Neuronal stem cell (in vitro differentiated cells): ENCODE data around the gene AKR1C2. TPM values are rescaled to one million over a fixed set of nuclear protein-coding genes. Genes with fewer than 3 reads are reported as not detected.
"Not testable (repeated sequence)": the region's sequence is repeated elsewhere in the genome, so short reads cannot be mapped to it uniquely, and the experiment has no call there.

Experiments used
- DNase-seq: peaks from one replicate; pipeline ENCODE4 v3.0.0-alpha.2; 2013; ENCODE audit warnings: low spot score
- H2AFZ ChIP-seq: one replicate; pipeline ENCODE4 v1.6.1; 2013; ENCODE audit warnings: mild to moderate bottlenecking, low read length, inconsistent platforms
- H2AK5ac ChIP-seq: 2 replicates; pipeline ENCODE4 v1.6.1; 2013; ENCODE audit warnings: low read depth, mild to moderate bottlenecking, inconsistent platforms, low read length, moderate library complexity, mixed read lengths
- H2BK120ac ChIP-seq: 2 replicates; pipeline ENCODE4 v1.6.1; 2013; ENCODE audit warnings: low read depth, mild to moderate bottlenecking, inconsistent platforms, low read length, moderate library complexity, mixed read lengths
- H2BK12ac ChIP-seq: one replicate; pipeline ENCODE4 v1.6.1; 2013; ENCODE audit warnings: low read length, inconsistent platforms
- H2BK15ac ChIP-seq: 2 replicates; pipeline ENCODE4 v1.6.1; 2013; ENCODE audit warnings: mild to moderate bottlenecking, low read length, inconsistent platforms, mixed read lengths
- H2BK5ac ChIP-seq: one replicate; pipeline ENCODE4 v1.6.1; 2013; ENCODE audit warnings: inconsistent platforms, mild to moderate bottlenecking, low read length, moderate library complexity
- H3K14ac ChIP-seq: one replicate; pipeline ENCODE4 v1.6.1; 2013; ENCODE audit warnings: low read length, inconsistent platforms
- H3K18ac ChIP-seq: 2 replicates; pipeline ENCODE4 v1.6.1; 2013; ENCODE audit warnings: low read length, inconsistent platforms
- H3K23ac ChIP-seq: 2 replicates; pipeline ENCODE4 v1.6.1; 2013; ENCODE audit warnings: low read depth, mild to moderate bottlenecking, mixed read lengths, low read length, inconsistent platforms; ENCODE audit not compliant: poor library complexity
- H3K27ac ChIP-seq: replicated peaks from 3 replicates; pipeline ENCODE4 v1.5.1; 2013; ENCODE audit warnings: low read length, inconsistent platforms
- H3K27me3 ChIP-seq, 3 experiments: 2 replicates each; pipeline ENCODE4 v1.6.1; 2013; ENCODE audit warnings: low read length in 3 of 3, mild to moderate bottlenecking in 2 of 3, inconsistent platforms in 1 of 3, low read depth in 1 of 3, mixed read lengths in 1 of 3, moderate library complexity in 1 of 3; ENCODE audit not compliant: control insufficient read depth in 3 of 3, insufficient read depth in 3 of 3
- H3K36me3 ChIP-seq, 2 donors: replicated peaks in 1 of 2; 2 replicates each; pipeline ENCODE4 v1.6.1; 2013; ENCODE audit warnings: low read length in 2 of 2; ENCODE audit not compliant: control insufficient read depth in 2 of 2, insufficient read depth in 2 of 2
- H3K4ac ChIP-seq: 2 replicates; pipeline ENCODE4 v1.6.1; 2013; ENCODE audit warnings: inconsistent platforms, mild to moderate bottlenecking, low read length, moderate library complexity
- H3K4me1 ChIP-seq, 2 donors: 1 replicate in 1 of 2; 2 replicates in 1 of 2; pipeline ENCODE4 v1.6.1; 2013; ENCODE audit warnings: low read length in 2 of 2, low read depth in 1 of 2; ENCODE audit not compliant: control insufficient read depth in 2 of 2, insufficient read depth in 1 of 2
- H3K4me2 ChIP-seq: one replicate; pipeline ENCODE4 v1.6.1; 2013; ENCODE audit warnings: mild to moderate bottlenecking, low read length, inconsistent platforms; ENCODE audit not compliant: insufficient read depth, poor library complexity, severe bottlenecking
- H3K4me3 ChIP-seq, 2 donors: 2 replicates each; pipeline ENCODE4 v1.5.1; 2013; ENCODE audit warnings: low read length in 2 of 2, mild to moderate bottlenecking in 2 of 2, inconsistent platforms in 1 of 2, moderate library complexity in 1 of 2
- H3K79me1 ChIP-seq: one replicate; pipeline ENCODE4 v1.6.1; 2013; ENCODE audit warnings: low read depth, mild to moderate bottlenecking, inconsistent platforms, low read length, moderate library complexity
- H3K9ac ChIP-seq: one replicate; pipeline ENCODE4 v1.6.1; 2013; ENCODE audit warnings: mild to moderate bottlenecking, low read depth, low read length, inconsistent platforms; ENCODE audit not compliant: poor library complexity
- H3K9me3 ChIP-seq, 2 donors: replicated peaks in 1 of 2; 2 replicates each; pipeline versions ENCODE3 to v1.6.1; 2013; ENCODE audit warnings: low read length in 2 of 2, mild to moderate bottlenecking in 2 of 2, inconsistent platforms in 1 of 2, low read depth in 1 of 2, mixed read lengths in 1 of 2, moderate library complexity in 1 of 2; ENCODE audit not compliant: control insufficient read depth in 2 of 2, insufficient read depth in 1 of 2
- H4K8ac ChIP-seq: one replicate; pipeline ENCODE4 v1.6.1; 2013; ENCODE audit warnings: low read depth, mild to moderate bottlenecking, inconsistent platforms, low read length, moderate library complexity
- H4K91ac ChIP-seq: one replicate; pipeline ENCODE4 v1.6.1; 2013; ENCODE audit warnings: low read length, low read depth, mild to moderate bottlenecking, inconsistent platforms; ENCODE audit not compliant: poor library complexity
- WGBS, 2 donors: extraction: QIAGEN DNeasy Blood & Tissue Kit; methylation state at CpG; one replicate each; pipeline ENCODE4 v1.1.7; 2013; ENCODE audit warnings: missing lambda C conversion rate in 2 of 2, mixed read lengths in 1 of 2; ENCODE audit not compliant: insufficient read length in 2 of 2, insufficient replicate concordance in 1 of 2; ENCODE audit errors: extremely low coverage in 2 of 2; 5-methylcytosine and 5-hydroxymethylcytosine counted together
- polyA plus RNA-seq, 2 experiments: library from polyadenylated mRNA; stranded (reverse); fragments of 200-250 nt; gene quantifications; one replicate each; pipeline ENCODE4 v1.2.3, GENCODE V29; 2013

Gene AKR1C2
- 3.9 TPM for polyA plus RNA-seq (2013, experiment 1 of 2)
- polyA plus RNA-seq (2013, experiment 2 of 2): 4.1 TPM

DNA sequence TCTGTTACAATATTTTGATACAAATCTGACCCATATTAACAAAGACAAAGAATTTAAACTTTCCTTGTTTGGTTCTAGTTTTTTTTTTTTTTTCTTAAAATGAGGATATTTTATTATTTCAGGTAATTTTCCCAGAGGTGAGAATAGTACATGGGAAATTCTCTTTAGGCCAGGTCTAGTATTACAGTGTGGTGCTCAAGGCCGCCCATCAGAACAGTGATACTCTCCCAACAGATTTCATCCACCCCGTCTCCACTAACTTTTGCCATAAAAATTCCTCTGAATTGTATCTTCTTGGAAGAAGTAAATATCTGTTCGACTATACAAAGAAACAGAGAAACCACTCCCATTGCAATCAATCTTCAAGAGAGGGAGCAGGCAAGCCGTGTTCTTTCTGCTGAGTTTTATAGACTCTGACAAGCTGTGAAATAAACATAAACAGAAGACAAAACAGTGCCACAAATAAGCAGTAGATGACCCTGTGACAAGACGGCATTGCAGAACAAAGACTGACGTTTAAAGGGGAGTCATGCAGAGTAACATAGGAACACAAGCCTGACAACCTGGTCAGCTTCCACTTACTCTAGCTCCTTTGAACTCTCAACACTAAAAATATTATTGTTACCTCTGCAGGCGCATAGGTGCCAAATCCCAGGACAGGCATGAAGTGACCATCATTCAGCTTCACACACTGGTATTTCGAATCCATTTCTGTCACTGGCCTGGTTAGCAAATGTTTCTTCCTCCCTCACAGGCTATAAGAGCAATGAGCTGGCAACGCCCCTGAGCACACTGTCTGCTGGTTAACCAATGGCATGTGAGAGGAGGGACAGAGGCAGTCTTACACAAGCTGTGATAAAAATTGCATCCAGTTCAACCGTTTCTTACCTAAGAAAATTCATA is at the start of gene AKR1C2:
AKR1C2 (minus strand) TSS at position 731 of the 903 bp plus-strand sequence; CDS start at position 709, 22 bp downstream.
- no CpG with 5 or more reads among the region's 10 CpGs for WGBS, 2 donors
- not testable (repeated sequence) for H3K27ac ChIP-seq, H3K18ac ChIP-seq, H3K4me2 ChIP-seq, H3K14ac ChIP-seq, H2BK5ac ChIP-seq, H4K8ac ChIP-seq, H3K9ac ChIP-seq, H3K23ac ChIP-seq, DNase-seq, H3K4me3 ChIP-seq, H2BK15ac ChIP-seq, H2AK5ac ChIP-seq, H3K27me3 ChIP-seq, H3K4ac ChIP-seq, H2AFZ ChIP-seq, H4K91ac ChIP-seq, H3K9me3 ChIP-seq, H3K79me1 ChIP-seq, H3K4me1 ChIP-seq, H3K36me3 ChIP-seq, H2BK120ac ChIP-seq, H2BK12ac ChIP-seq

DNA sequence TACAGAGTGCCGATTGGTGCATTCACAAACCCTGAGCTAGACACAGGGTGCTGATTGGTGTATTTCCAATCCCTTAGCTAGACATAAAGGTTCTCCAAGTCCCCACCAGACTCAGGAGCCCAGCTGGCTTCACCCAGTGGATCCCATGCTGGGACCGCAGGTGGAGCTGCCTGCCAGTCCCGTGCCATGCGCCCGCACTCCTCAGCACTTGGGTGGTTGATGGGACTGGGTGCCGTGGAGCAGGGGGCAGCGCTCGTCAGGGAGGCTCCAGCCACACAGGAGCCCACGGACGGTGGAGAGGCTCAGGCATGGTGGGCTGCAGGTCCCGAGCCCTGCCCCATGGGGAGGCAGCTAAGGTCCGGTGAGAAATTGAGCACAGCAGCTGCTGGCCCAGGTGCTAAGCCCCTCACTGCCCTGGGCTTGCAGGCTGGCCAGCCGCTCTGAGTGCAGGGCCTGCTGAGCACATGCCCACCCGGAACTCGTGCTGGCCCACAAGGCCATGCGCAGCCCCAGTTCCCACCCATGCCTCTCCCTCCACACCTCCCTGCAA is 49.4 kb upstream of the AKR1C2 start:
- not testable (repeated sequence) for H2AK5ac ChIP-seq, H3K9me3 ChIP-seq, H2BK120ac ChIP-seq, H3K4me3 ChIP-seq, H3K4ac ChIP-seq, H3K27me3 ChIP-seq, H3K23ac ChIP-seq, DNase-seq, H2AFZ ChIP-seq, H4K91ac ChIP-seq, H2BK15ac ChIP-seq, H2BK5ac ChIP-seq, H3K4me2 ChIP-seq, H4K8ac ChIP-seq, H3K79me1 ChIP-seq, H3K4me1 ChIP-seq, H3K36me3 ChIP-seq, H3K27ac ChIP-seq, H3K18ac ChIP-seq, H3K9ac ChIP-seq
- no CpG with 5 or more reads among the region's 16 CpGs for WGBS, 2 donors
- Histone ChIP-seq H3K14ac (peak overlapping the region; percentile 38), H2BK12ac (peak overlapping the region; percentile 73)

DNA sequence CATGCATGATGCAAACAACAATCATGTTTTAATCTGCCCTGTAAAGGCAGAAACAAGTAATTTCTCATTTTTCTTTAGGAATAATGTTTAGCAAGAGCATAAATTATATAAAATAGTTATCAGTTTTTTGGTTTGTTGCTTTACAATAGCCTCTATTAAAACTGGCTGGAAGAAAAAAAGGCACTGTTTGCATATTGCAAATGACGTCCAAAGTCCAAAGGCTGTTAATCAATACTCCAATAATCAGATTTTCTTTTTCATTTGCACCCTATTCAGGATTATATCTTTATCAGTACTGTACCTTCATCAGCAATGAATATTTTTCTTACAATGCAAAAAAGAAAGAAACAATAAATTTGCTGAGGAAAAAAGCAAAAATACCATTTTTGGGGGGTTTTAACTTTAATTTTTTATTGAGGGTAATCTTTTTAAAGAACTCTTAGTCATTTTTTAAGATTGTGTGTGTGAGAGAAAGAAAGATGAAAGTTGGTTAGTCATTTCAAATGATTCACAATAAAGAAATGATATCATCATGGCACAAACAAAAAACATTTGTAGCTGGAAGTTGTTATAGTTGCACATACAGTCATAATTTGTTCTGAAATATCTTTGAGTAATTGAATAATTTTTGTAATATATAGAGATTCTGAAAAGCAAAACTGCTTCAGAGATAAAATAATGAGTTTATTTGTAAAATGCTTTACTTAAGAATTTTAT is 44.4 kb upstream of the AKR1C2 start:
- Histone ChIP-seq H3K18ac (no peak overlapping the region), H3K14ac (no peak overlapping the region), H2AK5ac (no peak overlapping the region), H3K79me1 (no peaks in the 10 kb centered on the region), H2BK12ac (no peak overlapping the region), H2BK5ac (no peak overlapping the region), H4K91ac (no peak overlapping the region), H3K27ac (no peak overlapping the region), H3K27me3 (no peaks in the 10 kb centered on the region), H3K9me3 (peaks cover 0 to 2% of the 10 kb centered on the region in 2 donors), H4K8ac (no peak overlapping the region), H3K4me1 (no peaks in the 10 kb centered on the region), H3K23ac (no peak overlapping the region), H3K4me2 (no peak overlapping the region), H3K36me3 (no peaks in the 10 kb centered on the region), H3K4me3 (no peak overlapping the region), H2BK120ac (no peak overlapping the region), H3K4ac (no peak overlapping the region), H2AFZ (no peak overlapping the region), H3K9ac (no peak overlapping the region), H2BK15ac (no peak overlapping the region)
- WGBS, 2 donors: no CpG with 5 or more reads among the region's 1 CpG
- DNase-seq: no peak

DNA sequence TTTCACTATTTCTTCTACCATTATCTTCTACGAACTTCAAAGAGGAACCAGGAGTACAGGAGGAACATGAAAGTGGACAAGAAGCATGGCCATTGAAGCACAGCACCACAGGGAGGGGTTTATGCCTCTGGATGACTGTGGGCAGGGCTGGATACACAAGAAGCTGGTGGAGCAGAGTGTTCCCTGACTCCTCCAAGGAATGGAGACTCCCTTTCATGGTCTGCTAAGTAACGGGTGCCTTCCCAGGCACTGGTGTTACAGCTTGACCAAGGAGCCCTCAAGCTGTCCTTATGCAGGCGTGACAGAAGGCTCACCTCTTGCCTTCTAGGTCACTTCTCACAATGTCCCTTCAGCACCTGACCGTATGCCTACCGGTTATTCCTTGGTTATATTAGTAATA is 43.4 kb upstream of the AKR1C2 start:
- H2AK5ac ChIP-seq, H3K4me2 ChIP-seq, DNase-seq, H3K4me1 ChIP-seq, H2BK12ac ChIP-seq, H2AFZ ChIP-seq, H3K4ac ChIP-seq, H4K8ac ChIP-seq, H3K79me1 ChIP-seq, H2BK5ac ChIP-seq, H3K27me3 ChIP-seq, H3K18ac ChIP-seq, H3K27ac ChIP-seq, H3K4me3 ChIP-seq, H4K91ac ChIP-seq, H3K14ac ChIP-seq, H2BK120ac ChIP-seq, H3K23ac ChIP-seq, H3K36me3 ChIP-seq, H3K9me3 ChIP-seq, H3K9ac ChIP-seq, H2BK15ac ChIP-seq: not testable (repeated sequence)
- WGBS, 2 donors: no CpG with 5 or more reads among the region's 5 CpGs
